Kidney (tissue), 14 donors: ENCODE measurements around the gene ZNF451. TPM values are rescaled to one million over a fixed set of nuclear protein-coding genes. Genes with fewer than 3 reads are reported as not detected.

ENCODE experiments used
- DNase-seq, 5 donors: peaks; one replicate each; pipeline ENCODE4 v3.0.0-alpha.2; 2013 to 2020
- FAIRE-seq: peaks from 2 replicates; lab custom pipeline; 2012; peaks lifted over from hg19 to GRCh38; lab: Jason Lieb, UNC
- H3K27ac ChIP-seq, 2 donors: one replicate each; pipeline ENCODE4 v1.7.0; 2013; ENCODE audit warnings: low read depth in 2 of 2, low read length in 2 of 2, inconsistent platforms in 1 of 2
- H3K27me3 ChIP-seq: one replicate; pipeline ENCODE4 v1.7.1; 2013; ENCODE audit warnings: low read length, inconsistent platforms; ENCODE audit not compliant: control insufficient read depth, insufficient read depth
- H3K36me3 ChIP-seq, 3 donors: one replicate each; pipeline versions ENCODE4 v1.7.0 to v1.7.1; 2013; ENCODE audit warnings: low read length in 3 of 3, control low read depth in 1 of 3, inconsistent platforms in 1 of 3; ENCODE audit not compliant: insufficient read depth in 3 of 3, control insufficient read depth in 2 of 3
- H3K4me1 ChIP-seq, 3 donors: one replicate each; pipeline versions ENCODE4 v1.7.0 to v1.7.1; 2013; ENCODE audit warnings: low read length in 3 of 3, inconsistent platforms in 1 of 3, low read depth in 1 of 3; ENCODE audit not compliant: control insufficient read depth in 2 of 3, insufficient read depth in 2 of 3
- H3K4me3 ChIP-seq, 3 donors: one replicate each; pipeline versions ENCODE4 v1.7.0 to v1.8.1; 2013; ENCODE audit warnings: low read length in 3 of 3, control low read depth in 1 of 3, inconsistent platforms in 1 of 3
- H3K9ac ChIP-seq, 3 donors: one replicate each; pipeline versions ENCODE4 v1.7.0 to v1.7.1; 2013; ENCODE audit warnings: low read length in 3 of 3, control low read depth in 1 of 3, inconsistent platforms in 1 of 3
- H3K9me3 ChIP-seq, 3 donors: one replicate each; pipeline versions ENCODE4 v1.7.0 to v1.7.1; 2013; ENCODE audit warnings: low read length in 3 of 3, control low read depth in 1 of 3, inconsistent platforms in 1 of 3; ENCODE audit not compliant: control insufficient read depth in 2 of 3, insufficient read depth in 1 of 3
- CTCF ChIP-seq: IDR thresholded peaks from 3 replicates; pipeline ENCODE4 v1.5.1; 2012; ENCODE audit warnings: mild to moderate bottlenecking, moderate library complexity, borderline replicate concordance; ENCODE audit not compliant: insufficient read depth; ENCODE audit errors: extremely low read depth
- intact Hi-C: fragments of 100-400 bp; cut with DNase I; formaldehyde crosslinking; loops from one replicate; pipeline ENCODE4 v1.11.1; 2022
- polyA plus RNA-seq: library from polyadenylated mRNA; stranded (reverse); fragments of 350-450 nt; fragmentation: Illumina TruSeq; extraction: RNeasy Lipid Tissue Mini Kit (QIAGEN cat#74804); gene quantifications from one replicate; pipeline ENCODE4 v1.2.3, GENCODE V29; 2014; ENCODE audit warnings: low read depth, low replicate concordance; ENCODE audit not compliant: insufficient read depth
- total RNA-seq: library from RNA; stranded (reverse); fragmentation: NEBNext Ultra II Directional; extraction: Animal tissue kit (Norgen Biotek cat#: 25700); gene quantifications from one replicate; pipeline ENCODE4 v1.2.1, GENCODE V29; 2021
- donor health status: control.
- donor health status: control.
- donor health status: control.
- donor health status: control.
- donor health status: control.
- donor health status: DM: yes; HTN: yes; CAD: no.
- donor health status: Normal renal cell carcinoma (clear cell type).

The ZNF451 gene
- total and polyA plus RNA-seq, 2 donors from 2014 or later: 7.8 to 55.0 TPM

- TF ChIP-seq CTCF: no peak
- no peaks in the 10 kb centered on the region for H3K4me1 ChIP-seq
- FAIRE-seq (no peak), DNase-seq (peak in 1 of 5 donors; percentile 22)
- no peak overlapping the region for H3K9ac ChIP-seq
- no peak overlapping the region for H3K4me3 ChIP-seq
- H3K36me3 ChIP-seq: peaks cover 0 to 5% (median 0%) of the 10 kb centered on the region in 3 donors
- no peaks in the 10 kb centered on the region for H3K27me3 ChIP-seq
- no peak overlapping the region for H3K27ac ChIP-seq
- intact Hi-C loops: no loop called here
- H3K9me3 ChIP-seq: no peaks in the 10 kb centered on the region
Measured at GRCh38 chr6:57130661-57131177, 40.7 kb downstream of the ZNF451 start.

GRCh38 chr6:57134954-57135353 is 45.0 kb downstream of the ZNF451 start:
- peaks cover 0 to 9% (median 5%) of the 10 kb centered on the region in 3 donors for H3K36me3 ChIP-seq
- DNase-seq (no peak), FAIRE-seq (no peak)
- no peak overlapping the region for H3K4me3 ChIP-seq
- intact Hi-C loops: no loop called here
- no peaks in the 10 kb centered on the region for H3K4me1 ChIP-seq
- H3K27ac ChIP-seq: no peak overlapping the region
- no peaks in the 10 kb centered on the region for H3K27me3 ChIP-seq
- TF ChIP-seq CTCF: no peak
- H3K9me3 ChIP-seq: no peaks in the 10 kb centered on the region
- no peak overlapping the region for H3K9ac ChIP-seq

- Histone ChIP-seq H3K4me1 (no peaks in the 10 kb centered on the region), H3K27me3 (no peaks in the 10 kb centered on the region), H3K27ac (no peak overlapping the region), H3K4me3 (no peak overlapping the region), H3K36me3 (peaks cover 0 to 9% (median 5%) of the 10 kb centered on the region in 3 donors), H3K9me3 (no peaks in the 10 kb centered on the region), H3K9ac (no peak overlapping the region)
- FAIRE-seq (no peak), DNase-seq (no peak)
- TF ChIP-seq CTCF: no peak
- intact Hi-C loops: no loop called here
Measured at GRCh38 chr6:57135885-57136284, 45.9 kb downstream of the ZNF451 start.

- H3K27ac ChIP-seq: no peak overlapping the region
- FAIRE-seq (no peak), DNase-seq (no peak)
- H3K27me3 ChIP-seq: no peaks in the 10 kb centered on the region
- no peaks in the 10 kb centered on the region for H3K4me1 ChIP-seq
- H3K9ac ChIP-seq: no peak overlapping the region
- H3K4me3 ChIP-seq: no peak overlapping the region
- intact Hi-C loops: no loop called here
- H3K36me3 ChIP-seq: peaks cover 0 to 14% (median 7%) of the 10 kb centered on the region in 3 donors
- TF ChIP-seq CTCF: no peak
- no peaks in the 10 kb centered on the region for H3K9me3 ChIP-seq
Measured at GRCh38 chr6:57137350-57137749, 47.4 kb downstream of the ZNF451 start.
